Effector memory CD4-positive, alpha-beta T cell (primary cell): ENCODE measurements around the gene P3H3.

ENCODE experiments used
- DNase-seq, 3 donors: peaks; one replicate each; pipeline ENCODE4 v3.0.0-alpha.2; 2020
- H3K27ac ChIP-seq: 2 replicates; pipeline ENCODE4 v1.7.0; 2013; ENCODE audit warnings: mild to moderate bottlenecking, low read length, moderate library complexity; ENCODE audit not compliant: insufficient read depth, poor library complexity, severe bottlenecking
- H3K27me3 ChIP-seq: replicated peaks from 2 replicates; pipeline ENCODE4 v1.7.0; 2013; ENCODE audit warnings: mild to moderate bottlenecking, low read length; ENCODE audit not compliant: insufficient read depth, control insufficient read depth, poor library complexity, severe bottlenecking
- H3K36me3 ChIP-seq: 2 replicates; pipeline ENCODE4 v1.7.0; 2013; ENCODE audit warnings: mild to moderate bottlenecking, low read length, moderate library complexity; ENCODE audit not compliant: control insufficient read depth, insufficient read depth
- H3K4me1 ChIP-seq: 2 replicates; pipeline ENCODE4 v1.7.0; 2013; ENCODE audit warnings: low read length, mild to moderate bottlenecking; ENCODE audit not compliant: control insufficient read depth, insufficient read depth, poor library complexity, severe bottlenecking
- H3K4me3 ChIP-seq: 2 replicates; pipeline ENCODE4 v1.7.0; 2013; ENCODE audit warnings: low read length, low read depth, mild to moderate bottlenecking; ENCODE audit not compliant: insufficient read depth, poor library complexity, severe bottlenecking
- H3K9me3 ChIP-seq: 2 replicates; pipeline ENCODE4 v1.7.0; 2013; ENCODE audit warnings: mild to moderate bottlenecking, low read length, moderate library complexity; ENCODE audit not compliant: control insufficient read depth

Gene P3H3

GRCh38 chr12:6807170-6807569, 21.0 kb upstream of the P3H3 start:
- no peak for DNase-seq
- H3K9me3 ChIP-seq: no peaks in the 10 kb centered on the region
- no peak overlapping the region for H3K4me3 ChIP-seq
- no peak overlapping the region for H3K27ac ChIP-seq
- H3K36me3 ChIP-seq: peaks cover 33% of the 10 kb centered on the region
- H3K4me1 ChIP-seq: no peaks in the 10 kb centered on the region
- no peaks in the 10 kb centered on the region for H3K27me3 ChIP-seq

GRCh38 chr12:6809056-6809455, 19.2 kb upstream of the P3H3 start:
- Histone ChIP-seq H3K27ac (no peak overlapping the region), H3K4me1 (no peaks in the 10 kb centered on the region), H3K4me3 (no peak overlapping the region), H3K36me3 (peaks cover 22% of the 10 kb centered on the region), H3K9me3 (no peaks in the 10 kb centered on the region), H3K27me3 (no peaks in the 10 kb centered on the region)
- DNase-seq: no peak

- H3K36me3 ChIP-seq: peaks cover 31% of the 10 kb centered on the region
- no peak overlapping the region for H3K4me3 ChIP-seq
- no peaks in the 10 kb centered on the region for H3K27me3 ChIP-seq
- H3K4me1 ChIP-seq: no peaks in the 10 kb centered on the region
- H3K27ac ChIP-seq: no peak overlapping the region
- DNase-seq: no peak
- no peaks in the 10 kb centered on the region for H3K9me3 ChIP-seq
These were observed 17.4 kb upstream of the P3H3 start for GRCh38 chr12:6810758-6811157.

GRCh38 chr12:6813363-6813762, 14.8 kb upstream of the P3H3 start:
- H3K4me1 ChIP-seq: no peaks in the 10 kb centered on the region
- H3K27me3 ChIP-seq: no peaks in the 10 kb centered on the region
- H3K36me3 ChIP-seq: peaks cover 44% of the 10 kb centered on the region
- no peak overlapping the region for H3K27ac ChIP-seq
- no peak for DNase-seq
- no peaks in the 10 kb centered on the region for H3K9me3 ChIP-seq
- no peak overlapping the region for H3K4me3 ChIP-seq

GRCh38 chr12:6816598-6816997, 11.6 kb upstream of the P3H3 start:
- DNase-seq: no peak
- H3K36me3 ChIP-seq: peaks cover 60% of the 10 kb centered on the region

GRCh38 chr12:6817098-6817497, 11.1 kb upstream of the P3H3 start:
- Histone ChIP-seq H3K36me3 (peaks cover 60% of the 10 kb centered on the region), H3K27me3 (no peaks in the 10 kb centered on the region), H3K9me3 (no peaks in the 10 kb centered on the region), H3K4me3 (no peak overlapping the region), H3K4me1 (peaks cover 10% of the 10 kb centered on the region), H3K27ac (no peak overlapping the region)
- no peak for DNase-seq

More at GRCh38 chr12:6816598-6816997, 11.6 kb upstream of the P3H3 start:
- no peak overlapping the region for H3K4me3 ChIP-seq
- H3K27ac ChIP-seq: no peak overlapping the region
- H3K27me3 ChIP-seq: no peaks in the 10 kb centered on the region
- no peaks in the 10 kb centered on the region for H3K9me3 ChIP-seq
- peaks cover 6% of the 10 kb centered on the region for H3K4me1 ChIP-seq

GRCh38 chr12:6817662-6818157, 10.5 kb upstream of the P3H3 start:
- no peak overlapping the region for H3K4me3 ChIP-seq
- no peaks in the 10 kb centered on the region for H3K27me3 ChIP-seq
- no peaks in the 10 kb centered on the region for H3K9me3 ChIP-seq
- peaks cover 10% of the 10 kb centered on the region for H3K4me1 ChIP-seq
- H3K36me3 ChIP-seq: peaks cover 60% of the 10 kb centered on the region
- no peak for DNase-seq
- H3K27ac ChIP-seq: no peak overlapping the region

GRCh38 chr12:6818222-6818621, 10.0 kb upstream of the P3H3 start:
- Histone ChIP-seq H3K9me3 (no peaks in the 10 kb centered on the region), H3K4me1 (peaks cover 10% of the 10 kb centered on the region), H3K4me3 (no peak overlapping the region), H3K27me3 (no peaks in the 10 kb centered on the region), H3K36me3 (peaks cover 60% of the 10 kb centered on the region), H3K27ac (no peak overlapping the region)
- no peak for DNase-seq

- Histone ChIP-seq H3K4me1 (peaks cover 10% of the 10 kb centered on the region), H3K9me3 (no peaks in the 10 kb centered on the region), H3K36me3 (peaks cover 60% of the 10 kb centered on the region), H3K27me3 (no peaks in the 10 kb centered on the region), H3K27ac (no peak overlapping the region), H3K4me3 (no peak overlapping the region)
- no peak for DNase-seq
These were observed 9.6 kb upstream of the P3H3 start for GRCh38 chr12:6818645-6819044.

- Histone ChIP-seq H3K4me3 (no peak overlapping the region), H3K27me3 (no peaks in the 10 kb centered on the region), H3K4me1 (peaks cover 10% of the 10 kb centered on the region), H3K27ac (no peak overlapping the region), H3K36me3 (peaks cover 56% of the 10 kb centered on the region), H3K9me3 (no peaks in the 10 kb centered on the region)
- no peak for DNase-seq
These were observed 8.8 kb upstream of the P3H3 start for GRCh38 chr12:6819106-6820030.
